Measurements from ENCODE around the gene CCDC17.

GRCh38 chr1:45583666-45584350, 40.0 kb downstream of the CCDC17 start, which contains the start of gene NASP:
- TF ChIP-seq, protein P1, sequence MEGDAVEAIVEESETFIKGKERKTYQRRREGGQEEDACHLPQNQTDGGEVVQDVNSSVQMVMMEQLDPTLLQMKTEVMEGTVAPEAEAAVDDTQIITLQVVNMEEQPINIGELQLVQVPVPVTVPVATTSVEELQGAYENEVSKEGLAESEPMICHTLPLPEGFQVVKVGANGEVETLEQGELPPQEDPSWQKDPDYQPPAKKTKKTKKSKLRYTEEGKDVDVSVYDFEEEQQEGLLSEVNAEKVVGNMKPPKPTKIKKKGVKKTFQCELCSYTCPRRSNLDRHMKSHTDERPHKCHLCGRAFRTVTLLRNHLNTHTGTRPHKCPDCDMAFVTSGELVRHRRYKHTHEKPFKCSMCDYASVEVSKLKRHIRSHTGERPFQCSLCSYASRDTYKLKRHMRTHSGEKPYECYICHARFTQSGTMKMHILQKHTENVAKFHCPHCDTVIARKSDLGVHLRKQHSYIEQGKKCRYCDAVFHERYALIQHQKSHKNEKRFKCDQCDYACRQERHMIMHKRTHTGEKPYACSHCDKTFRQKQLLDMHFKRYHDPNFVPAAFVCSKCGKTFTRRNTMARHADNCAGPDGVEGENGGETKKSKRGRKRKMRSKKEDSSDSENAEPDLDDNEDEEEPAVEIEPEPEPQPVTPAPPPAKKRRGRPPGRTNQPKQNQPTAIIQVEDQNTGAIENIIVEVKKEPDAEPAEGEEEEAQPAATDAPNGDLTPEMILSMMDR (IDR thresholded peaks at IDR 0.05; ENCODE audit: low read depth, low read length) = no peak
- TF ChIP-seq POLR2A (IDR thresholded peaks at IDR 0.05; ENCODE audit: extremely low read depth, insufficient read length) (peak; percentile 97), MYC (IDR thresholded peaks at IDR 0.05; ENCODE audit: low read depth, low read length) (peak; percentile 73), MAX (IDR thresholded peaks at IDR 0.05; ENCODE audit: low read depth, low read length) (peak; percentile 43; the same call in 1 of the 2 replicates)
